SK-N-SH (cell line): ENCODE results near the gene VTCN1.

ENCODE experiments used
- EZH2phosphoT487 ChIP-seq: fragments of 200-600 bp; sonication (generic); IDR thresholded peaks from 2 replicates; pipeline ENCODE4 v1.6.1; 2017; ENCODE audit warnings: low read depth, mixed run types, mild to moderate bottlenecking, antibody characterized with exemption, moderate library complexity, borderline replicate concordance
- RAD21 ChIP-seq: IDR thresholded peaks from 2 replicates; pipeline ENCODE4 v1.6.1; 2012; ENCODE audit warnings: mild to moderate bottlenecking, low read length
- TF ChIP-seq, protein P1 (sequence below): fragments of 200-600 bp; sonication (generic); IDR thresholded peaks from 2 replicates; pipeline ENCODE4 v1.6.1; 2017; ENCODE audit warnings: antibody characterized with exemption, mild to moderate bottlenecking, moderate library complexity

DNA sequence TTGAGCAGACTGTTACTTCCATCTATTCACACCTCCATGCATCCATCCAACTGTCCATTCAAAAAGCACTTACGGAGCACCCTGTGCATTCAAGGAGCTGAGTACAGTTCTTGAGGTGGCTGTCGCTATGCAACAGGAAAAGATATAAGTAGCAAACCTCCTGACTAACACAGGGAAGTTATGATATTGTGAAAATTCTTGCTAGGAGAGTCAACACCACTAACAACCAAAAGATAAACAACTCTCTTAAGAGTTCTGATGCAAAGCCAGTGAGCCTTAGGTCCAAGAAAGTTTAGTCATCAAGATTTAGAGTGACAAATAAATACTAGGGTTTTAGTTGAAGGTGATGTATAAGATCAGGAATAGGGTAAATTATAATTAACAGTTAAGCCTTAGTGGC, 44.7 kb downstream of the VTCN1 start:
- TF ChIP-seq, protein P1, sequence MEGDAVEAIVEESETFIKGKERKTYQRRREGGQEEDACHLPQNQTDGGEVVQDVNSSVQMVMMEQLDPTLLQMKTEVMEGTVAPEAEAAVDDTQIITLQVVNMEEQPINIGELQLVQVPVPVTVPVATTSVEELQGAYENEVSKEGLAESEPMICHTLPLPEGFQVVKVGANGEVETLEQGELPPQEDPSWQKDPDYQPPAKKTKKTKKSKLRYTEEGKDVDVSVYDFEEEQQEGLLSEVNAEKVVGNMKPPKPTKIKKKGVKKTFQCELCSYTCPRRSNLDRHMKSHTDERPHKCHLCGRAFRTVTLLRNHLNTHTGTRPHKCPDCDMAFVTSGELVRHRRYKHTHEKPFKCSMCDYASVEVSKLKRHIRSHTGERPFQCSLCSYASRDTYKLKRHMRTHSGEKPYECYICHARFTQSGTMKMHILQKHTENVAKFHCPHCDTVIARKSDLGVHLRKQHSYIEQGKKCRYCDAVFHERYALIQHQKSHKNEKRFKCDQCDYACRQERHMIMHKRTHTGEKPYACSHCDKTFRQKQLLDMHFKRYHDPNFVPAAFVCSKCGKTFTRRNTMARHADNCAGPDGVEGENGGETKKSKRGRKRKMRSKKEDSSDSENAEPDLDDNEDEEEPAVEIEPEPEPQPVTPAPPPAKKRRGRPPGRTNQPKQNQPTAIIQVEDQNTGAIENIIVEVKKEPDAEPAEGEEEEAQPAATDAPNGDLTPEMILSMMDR: no peak
- TF ChIP-seq EZH2phosphoT487: no peak
- no peak for TF ChIP-seq RAD21
